ENCODE measurements around the gene MED16. TPM values are rescaled to one million over a fixed set of nuclear protein-coding genes. Genes with fewer than 3 reads are reported as not detected.

Gene MED16
- total RNA-seq, 1 experiment from 2014 or later, result 83.0 TPM

DNA sequence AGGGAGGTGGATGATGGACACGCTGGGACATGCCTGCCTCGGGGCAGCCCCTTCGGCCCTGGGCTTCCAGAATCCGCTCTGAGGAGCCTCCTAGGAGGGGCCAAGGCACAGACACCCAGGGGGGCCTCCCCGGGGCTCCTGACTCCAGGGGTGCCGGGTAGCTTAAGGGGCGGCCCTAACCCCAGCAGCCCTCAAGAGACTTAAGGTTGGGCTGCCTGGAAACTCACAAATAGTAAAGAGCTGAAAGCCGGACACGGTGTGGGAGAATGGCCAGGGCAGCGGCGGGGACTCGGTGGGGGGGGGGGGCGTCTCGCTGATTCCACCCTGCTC, 40.5 kb upstream of the MED16 start:
- DNase-seq (ENCODE audit: low spot score), result no peak
- Histone ChIP-seq H3K27ac (ENCODE audit: low read depth, low read length, poor library complexity, severe bottlenecking) (no peak overlapping the region), H3K27me3 (replicated peaks; ENCODE audit: insufficient read depth, low read depth, low read length, poor library complexity) (no peaks in the 10 kb centered on the region), H3K4me1 (ENCODE audit: insufficient read depth, low read length, poor library complexity, severe bottlenecking) (no peaks in the 10 kb centered on the region), H3K9me3 (ENCODE audit: low read depth, low read length, poor library complexity, severe bottlenecking) (no peaks in the 10 kb centered on the region), H3K36me3 (ENCODE audit: insufficient read depth, low read length, poor library complexity, severe bottlenecking) (peaks cover 6% of the 10 kb centered on the region), H3K4me3 (ENCODE audit: low read depth, low read length, poor library complexity, severe bottlenecking) (no peak overlapping the region)
- intact Hi-C loops (cut with micrococcal nuclease; ENCODE audit: unreplicated experiment), result no loop called here
- CTCF ChIA-PET, result no interaction called here
- no TSS peak for BruUV-seq (replicated peaks)
- TF ChIP-seq, protein P1, sequence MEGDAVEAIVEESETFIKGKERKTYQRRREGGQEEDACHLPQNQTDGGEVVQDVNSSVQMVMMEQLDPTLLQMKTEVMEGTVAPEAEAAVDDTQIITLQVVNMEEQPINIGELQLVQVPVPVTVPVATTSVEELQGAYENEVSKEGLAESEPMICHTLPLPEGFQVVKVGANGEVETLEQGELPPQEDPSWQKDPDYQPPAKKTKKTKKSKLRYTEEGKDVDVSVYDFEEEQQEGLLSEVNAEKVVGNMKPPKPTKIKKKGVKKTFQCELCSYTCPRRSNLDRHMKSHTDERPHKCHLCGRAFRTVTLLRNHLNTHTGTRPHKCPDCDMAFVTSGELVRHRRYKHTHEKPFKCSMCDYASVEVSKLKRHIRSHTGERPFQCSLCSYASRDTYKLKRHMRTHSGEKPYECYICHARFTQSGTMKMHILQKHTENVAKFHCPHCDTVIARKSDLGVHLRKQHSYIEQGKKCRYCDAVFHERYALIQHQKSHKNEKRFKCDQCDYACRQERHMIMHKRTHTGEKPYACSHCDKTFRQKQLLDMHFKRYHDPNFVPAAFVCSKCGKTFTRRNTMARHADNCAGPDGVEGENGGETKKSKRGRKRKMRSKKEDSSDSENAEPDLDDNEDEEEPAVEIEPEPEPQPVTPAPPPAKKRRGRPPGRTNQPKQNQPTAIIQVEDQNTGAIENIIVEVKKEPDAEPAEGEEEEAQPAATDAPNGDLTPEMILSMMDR (conservative IDR thresholded peaks at IDR 0.05; ENCODE audit: low read depth, low read length), result no peak
- no peak for TF ChIP-seq EZH2 (IDR thresholded peaks at IDR 0.05; ENCODE audit: borderline replicate concordance, low read depth, low read length, poor library complexity, severe bottlenecking)
- POLR2A ChIA-PET (ENCODE audit: low non-redundant PET), result interaction anchor here (0.5 kb wide), 1 partner anchor 104 kb away, joined by 3 read pairs; no protein-coding TSS in a partner anchor

DNA sequence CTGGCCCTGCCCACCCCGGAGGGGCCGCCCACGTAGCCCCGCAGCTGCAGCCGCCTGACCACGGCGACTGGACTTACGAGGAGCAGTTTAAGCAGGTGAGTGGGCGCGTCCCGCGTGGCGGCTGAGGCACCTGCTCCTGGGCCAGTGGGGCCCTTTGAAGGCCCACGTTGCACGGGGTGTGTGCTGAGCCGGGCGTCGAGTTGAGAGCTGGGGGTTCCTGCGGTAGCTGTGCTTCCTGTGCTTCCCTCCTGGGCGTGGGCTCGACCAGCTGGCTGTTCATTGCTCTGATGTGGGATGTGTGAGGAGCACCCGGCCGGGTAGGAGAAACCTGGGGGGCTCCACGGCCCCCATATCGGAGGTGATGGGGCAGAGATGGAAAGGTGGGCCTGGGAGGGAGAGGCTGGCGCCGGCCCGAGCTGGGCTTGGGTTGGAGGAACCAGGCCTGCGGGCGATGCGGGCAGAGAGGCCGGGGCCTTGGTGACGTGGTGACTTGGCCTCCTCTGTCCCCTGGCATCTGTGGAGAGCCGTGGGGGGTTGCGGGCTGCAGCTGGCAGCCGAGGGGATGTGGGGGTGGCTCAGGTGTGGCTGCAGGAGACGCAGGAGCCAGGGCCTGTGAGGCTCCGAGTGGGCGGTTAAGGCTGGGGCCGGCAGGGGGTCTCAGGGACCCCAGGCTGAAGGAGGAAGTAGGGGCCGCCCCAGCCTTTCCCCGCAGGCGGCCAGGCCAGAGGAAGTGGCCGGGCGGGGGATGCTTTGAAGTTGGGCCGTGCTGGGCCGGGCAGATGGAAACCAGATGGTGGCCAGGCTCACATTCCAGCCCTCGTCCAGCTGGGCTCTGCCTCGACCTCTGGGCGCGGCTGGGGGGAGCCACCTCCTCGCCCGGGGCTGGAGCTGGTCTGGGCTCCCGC, 39.9 kb upstream of the MED16 start:
- Histone ChIP-seq H3K4me1 (ENCODE audit: insufficient read depth, low read length, poor library complexity, severe bottlenecking) (peaks cover 2% of the 10 kb centered on the region), H3K36me3 (ENCODE audit: insufficient read depth, low read length, poor library complexity, severe bottlenecking) (peaks cover 6% of the 10 kb centered on the region), H3K4me3 (ENCODE audit: low read depth, low read length, poor library complexity, severe bottlenecking) (no peak overlapping the region), H3K9me3 (ENCODE audit: low read depth, low read length, poor library complexity, severe bottlenecking) (no peaks in the 10 kb centered on the region), H3K27ac (ENCODE audit: low read depth, low read length, poor library complexity, severe bottlenecking) (no peak overlapping the region), H3K27me3 (replicated peaks; ENCODE audit: insufficient read depth, low read depth, low read length, poor library complexity) (no peaks in the 10 kb centered on the region)
- BruUV-seq (replicated peaks), result no TSS peak
- DNase-seq (ENCODE audit: low spot score), result no peak
- TF ChIP-seq, protein P1 (conservative IDR thresholded peaks at IDR 0.05; ENCODE audit: low read depth, low read length), result no peak
- TF ChIP-seq EZH2 (IDR thresholded peaks at IDR 0.05; ENCODE audit: borderline replicate concordance, low read depth, low read length, poor library complexity, severe bottlenecking), result no peak
- CTCF ChIA-PET, result no interaction called here
- POLR2A ChIA-PET (ENCODE audit: low non-redundant PET), result no interaction called here
- intact Hi-C loops (cut with micrococcal nuclease; ENCODE audit: unreplicated experiment), result no loop called here

DNA sequence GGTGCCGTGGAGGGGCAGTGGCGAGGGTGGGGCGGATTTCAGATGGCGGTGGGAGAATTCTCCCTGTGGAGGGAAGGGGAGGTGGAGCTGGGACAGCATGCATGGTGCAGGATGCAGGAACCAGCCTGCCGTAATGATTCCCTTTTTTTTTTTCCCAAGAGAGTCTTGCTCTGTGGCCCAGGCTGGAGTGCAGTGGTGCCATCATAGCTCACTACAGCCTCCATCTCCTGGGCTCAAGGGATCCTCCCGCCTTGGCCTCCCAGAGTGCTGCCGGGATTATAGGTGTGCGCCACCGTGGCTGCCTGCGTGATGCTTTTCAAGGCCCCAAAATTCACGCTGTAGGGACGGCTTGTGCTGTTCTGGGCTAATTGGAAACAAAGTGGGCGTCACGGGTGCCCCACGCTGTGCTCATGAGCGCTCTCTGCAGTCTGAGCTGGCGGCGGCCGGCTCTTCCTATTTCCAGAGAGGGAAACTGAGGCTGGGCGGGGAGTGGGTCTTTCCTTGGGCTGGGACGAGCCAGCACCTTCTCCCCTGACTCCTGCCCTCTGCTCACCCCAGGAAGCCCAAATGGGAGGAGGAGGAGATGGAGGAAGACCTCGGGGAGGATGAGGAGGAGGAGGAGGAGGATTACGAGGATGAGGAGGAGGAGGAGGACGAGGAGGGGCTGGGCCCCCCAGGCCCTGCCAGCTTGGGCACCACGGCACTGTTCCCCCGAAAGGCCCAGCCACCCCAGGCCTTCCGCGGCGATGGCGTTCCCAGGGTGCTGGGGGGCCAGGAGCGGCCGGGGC, 39.1 kb upstream of the MED16 start:
- H3K27ac ChIP-seq (ENCODE audit: low read depth, low read length, poor library complexity, severe bottlenecking), result no peak overlapping the region
- no TSS peak for BruUV-seq (replicated peaks)
- H3K9me3 ChIP-seq (ENCODE audit: low read depth, low read length, poor library complexity, severe bottlenecking), result no peaks in the 10 kb centered on the region
- H3K4me1 ChIP-seq (ENCODE audit: insufficient read depth, low read length, poor library complexity, severe bottlenecking), result peaks cover 5% of the 10 kb centered on the region
- DNase-seq (ENCODE audit: low spot score), result no peak
- no peak for TF ChIP-seq EZH2 (IDR thresholded peaks at IDR 0.05; ENCODE audit: borderline replicate concordance, low read depth, low read length, poor library complexity, severe bottlenecking)
- TF ChIP-seq, protein P1 (conservative IDR thresholded peaks at IDR 0.05; ENCODE audit: low read depth, low read length), result no peak
- H3K27me3 ChIP-seq (replicated peaks; ENCODE audit: insufficient read depth, low read depth, low read length, poor library complexity), result no peaks in the 10 kb centered on the region
- H3K36me3 ChIP-seq (ENCODE audit: insufficient read depth, low read length, poor library complexity, severe bottlenecking), result peaks cover 6% of the 10 kb centered on the region
- H3K4me3 ChIP-seq (ENCODE audit: low read depth, low read length, poor library complexity, severe bottlenecking), result no peak overlapping the region
- CTCF ChIA-PET, result no interaction called here
- POLR2A ChIA-PET (ENCODE audit: low non-redundant PET), result interaction anchor here (0.7 kb wide), 1 partner anchor 70 kb away, joined by 3 read pairs; no protein-coding TSS in a partner anchor
- intact Hi-C loops (cut with micrococcal nuclease; ENCODE audit: unreplicated experiment), result no loop called here
